ENCODE measurements around the gene COL18A1.
"Not testable (repeated sequence)": the region's sequence is repeated elsewhere in the genome, so short reads cannot be mapped to it uniquely, and the experiment has no call there.

The COL18A1 gene

GRCh38 chr21:45441431-45442255 lies 36.7 kb downstream of the COL18A1 start:
- no peak for DNase-seq (ENCODE audit: low read depth)

- DNase-seq (ENCODE audit: low read depth), result no peak
Measured at GRCh38 chr21:45442276-45442675, 37.3 kb downstream of the COL18A1 start.

- DNase-seq (ENCODE audit: low read depth), result not testable (repeated sequence)
Measured at GRCh38 chr21:45442686-45443594, 38.0 kb downstream of the COL18A1 start.

- DNase-seq (ENCODE audit: low read depth), result no peak
Measured at GRCh38 chr21:45443595-45444181, 38.7 kb downstream of the COL18A1 start.

GRCh38 chr21:45444385-45444784 lies 39.4 kb downstream of the COL18A1 start:
- no peak for DNase-seq (ENCODE audit: low read depth)

- no peak for DNase-seq (ENCODE audit: low read depth)
Measured at GRCh38 chr21:45445369-45445768, 40.4 kb downstream of the COL18A1 start.

GRCh38 chr21:45447821-45448220 lies 42.9 kb downstream of the COL18A1 start:
- DNase-seq (ENCODE audit: low read depth), result no peak

- no peak for DNase-seq (ENCODE audit: low read depth)
Measured at GRCh38 chr21:45448283-45448809, 43.4 kb downstream of the COL18A1 start.

- no peak for DNase-seq (ENCODE audit: low read depth)
Measured at GRCh38 chr21:45448810-45449657, 44.1 kb downstream of the COL18A1 start.

- DNase-seq (ENCODE audit: low read depth), result no peak
Measured at GRCh38 chr21:45449658-45450422, 44.9 kb downstream of the COL18A1 start.

- no peak for DNase-seq (ENCODE audit: low read depth)
Measured at GRCh38 chr21:45450423-45451090, 45.6 kb downstream of the COL18A1 start.

GRCh38 chr21:45451091-45451740 lies 46.3 kb downstream of the COL18A1 start:
- no peak for DNase-seq (ENCODE audit: low read depth)

GRCh38 chr21:45451771-45452182 lies 46.8 kb downstream of the COL18A1 start:
- no peak for DNase-seq (ENCODE audit: low read depth)

GRCh38 chr21:45452696-45453307 lies 47.8 kb downstream of the COL18A1 start:
- DNase-seq (ENCODE audit: low read depth), result no peak

GRCh38 chr21:45453308-45453950 lies 48.5 kb downstream of the COL18A1 start:
- DNase-seq (ENCODE audit: low read depth), result no peak

GRCh38 chr21:45454060-45454925 lies 49.3 kb downstream of the COL18A1 start:
- no peak for DNase-seq (ENCODE audit: low read depth)

GRCh38 chr21:45454926-45455673 lies 50.1 kb downstream of the COL18A1 start:
- no peak for DNase-seq (ENCODE audit: low read depth)
